Adrenal gland (tissue), 12 donors: ENCODE data around the gene GTF2F2. TPM values are rescaled to one million over a fixed set of nuclear protein-coding genes. Genes with fewer than 3 reads are reported as not detected.

Experiments used
- DNase-seq, 7 donors: peaks; one replicate each; pipeline ENCODE4 v3.0.0-alpha.2; 2019 to 2020
- H3K27ac ChIP-seq, 5 donors: fragments of 200-600 bp; sonication (generic) in 4 of 5; 1 replicate in 3 of 5; 2 replicates in 2 of 5; pipeline versions ENCODE4 v1.5.1 to v1.8.0; 2016 to 2020; ENCODE audit warnings: mild to moderate bottlenecking in 1 of 5
- H3K27me3 ChIP-seq: fragments of 200-600 bp; 2 replicates; pipeline ENCODE4 v1.8.0; 2021
- H3K36me3 ChIP-seq, 2 donors: fragments of 200-600 bp; replicated peaks in 1 of 2; 1 replicate in 1 of 2; 2 replicates in 1 of 2; pipeline versions ENCODE4 v1.5.1 to v1.8.0; 2018 to 2022
- H3K4me1 ChIP-seq, 2 donors: fragments of 200-600 bp; replicated peaks in 1 of 2; 1 replicate in 1 of 2; 2 replicates in 1 of 2; pipeline versions ENCODE4 v1.5.1 to v1.8.0; 2018 to 2021
- H3K4me3 ChIP-seq, 4 donors: fragments of 200-600 bp; sonication (generic) in 3 of 4; one replicate each; pipeline ENCODE4 v1.5.1; 2016 to 2018
- H3K9me3 ChIP-seq, 3 donors: fragments of 200-600 bp; sonication (generic) in 1 of 3; replicated peaks in 1 of 3; 1 replicate in 2 of 3; 2 replicates in 1 of 3; pipeline versions ENCODE4 v1.5.1 to v1.8.0; 2016 to 2021
- POLR2A ChIP-seq, 2 donors: fragments of 450-650 bp; IDR thresholded peaks; one replicate each; pipeline ENCODE4 v1.6.1; 2017; ENCODE audit warnings: antibody characterized with exemption in 2 of 2, mild to moderate bottlenecking in 2 of 2, moderate library complexity in 1 of 2
- WGBS, 4 donors: extraction: QIAGEN DNeasy Blood & Tissue Kit in 2 of 4; methylation state at CpG; one replicate each; pipeline versions ENCODE4 v1.1.5 to v1.1.7; 2013 to 2017; 5-methylcytosine and 5-hydroxymethylcytosine counted together
- intact Hi-C, 2 donors: fragments of 100-400 bp; cut with DNase I; formaldehyde crosslinking; loops; one replicate each; pipeline versions ENCODE4 v1.14.1 to v1.15.0; 2022 to 2023
- polyA plus RNA-seq, 3 donors: library from polyadenylated mRNA; stranded (reverse); fragments of 200-250 nt in 2 of 3; fragments of 350-450 nt in 1 of 3; fragmentation: Illumina TruSeq in 1 of 3; extraction: RNeasy Lipid Tissue Mini Kit (QIAGEN cat#74804) in 1 of 3; gene quantifications; one replicate each; pipeline ENCODE4 v1.2.3, GENCODE V29; 2013 to 2014
- total RNA-seq, 9 donors: library from RNA; depleted of rRNA in 4 of 9; stranded (reverse); fragments of >200 nt in 4 of 9; fragments of 120-200 nt in 1 of 9; fragmentation: NEBNext Ultra II Directional in 1 of 9; extraction: Animal tissue kit (Norgen Biotek cat#: 25700) in 1 of 9; gene quantifications; one replicate each; pipeline versions ENCODE4 v1.1.0 to v1.2.4, GENCODE V29; 2013 to 2023
- TF ChIP-seq, protein P1 (sequence below), 6 experiments: fragments of 450-650 bp in 4 of 6; fragments of 200-600 bp in 2 of 6; sonication (generic) in 1 of 6; IDR thresholded peaks; 1 replicate in 5 of 6; 2 replicates in 1 of 6; pipeline versions ENCODE4 v1.5.1 to v1.8.0; 2016 to 2021; ENCODE audit warnings: antibody characterized with exemption in 6 of 6, mild to moderate bottlenecking in 2 of 6, moderate library complexity in 1 of 6
- donor health status: healthy with polysubstance abuse.
- donor health status: Bipolar disorder and iron deficiency.
- donor health status: DM: yes; HTN: yes; CAD: no.
- donor health status: DM: no; HTN: no; CAD: no.
- donor health status: DM: no; HTN: no; CAD: no.
- donor health status: DM: yes; HTN: yes; CAD: no.

The GTF2F2 gene
- total and polyA plus RNA-seq, 12 donors = 11.4 to 34.4 (median 23.0) TPM

DNA sequence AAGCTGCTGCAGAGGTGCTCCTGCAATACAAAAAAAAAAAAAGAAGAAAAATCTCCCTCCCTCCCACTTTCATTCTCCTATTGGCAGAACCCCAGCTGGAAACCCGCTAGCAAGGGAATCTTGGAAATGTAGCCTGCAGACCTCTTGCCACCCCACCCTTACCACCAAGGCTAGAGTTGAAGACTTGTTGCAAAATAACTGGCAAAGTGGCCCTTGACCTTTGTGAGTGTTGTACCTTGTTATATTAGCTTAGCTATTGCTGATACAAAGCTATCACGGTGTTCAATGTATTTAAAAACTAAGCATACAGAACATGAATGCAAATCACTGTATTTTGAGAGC, 138.0 kb downstream of the GTF2F2 start:
- Histone ChIP-seq H3K27ac (peak overlapping the region in 3 of 5 donors; percentile 17 to 70 (median 65)), H3K4me3 (no peak overlapping the region), H3K27me3 (no peaks in the 10 kb centered on the region), H3K9me3 (no peaks in the 10 kb centered on the region), H3K36me3 (peaks cover 0 to 6% of the 10 kb centered on the region in 2 donors), H3K4me1 (peaks cover 14 to 17% of the 10 kb centered on the region in 2 donors)
- TF ChIP-seq POLR2A (IDR thresholded peaks at IDR 0.05) = no peak
- TF ChIP-seq, protein P1, sequence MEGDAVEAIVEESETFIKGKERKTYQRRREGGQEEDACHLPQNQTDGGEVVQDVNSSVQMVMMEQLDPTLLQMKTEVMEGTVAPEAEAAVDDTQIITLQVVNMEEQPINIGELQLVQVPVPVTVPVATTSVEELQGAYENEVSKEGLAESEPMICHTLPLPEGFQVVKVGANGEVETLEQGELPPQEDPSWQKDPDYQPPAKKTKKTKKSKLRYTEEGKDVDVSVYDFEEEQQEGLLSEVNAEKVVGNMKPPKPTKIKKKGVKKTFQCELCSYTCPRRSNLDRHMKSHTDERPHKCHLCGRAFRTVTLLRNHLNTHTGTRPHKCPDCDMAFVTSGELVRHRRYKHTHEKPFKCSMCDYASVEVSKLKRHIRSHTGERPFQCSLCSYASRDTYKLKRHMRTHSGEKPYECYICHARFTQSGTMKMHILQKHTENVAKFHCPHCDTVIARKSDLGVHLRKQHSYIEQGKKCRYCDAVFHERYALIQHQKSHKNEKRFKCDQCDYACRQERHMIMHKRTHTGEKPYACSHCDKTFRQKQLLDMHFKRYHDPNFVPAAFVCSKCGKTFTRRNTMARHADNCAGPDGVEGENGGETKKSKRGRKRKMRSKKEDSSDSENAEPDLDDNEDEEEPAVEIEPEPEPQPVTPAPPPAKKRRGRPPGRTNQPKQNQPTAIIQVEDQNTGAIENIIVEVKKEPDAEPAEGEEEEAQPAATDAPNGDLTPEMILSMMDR (IDR thresholded peaks at IDR 0.05) = no peak
- peak in 5 of 7 donors; percentile 23 to 49 (median 43) for DNase-seq
- intact Hi-C loops = no loop called here
- WGBS, 4 donors = 25 to 47% (median 42%) methylated on average over 2 of the region's 2 CpGs

DNA sequence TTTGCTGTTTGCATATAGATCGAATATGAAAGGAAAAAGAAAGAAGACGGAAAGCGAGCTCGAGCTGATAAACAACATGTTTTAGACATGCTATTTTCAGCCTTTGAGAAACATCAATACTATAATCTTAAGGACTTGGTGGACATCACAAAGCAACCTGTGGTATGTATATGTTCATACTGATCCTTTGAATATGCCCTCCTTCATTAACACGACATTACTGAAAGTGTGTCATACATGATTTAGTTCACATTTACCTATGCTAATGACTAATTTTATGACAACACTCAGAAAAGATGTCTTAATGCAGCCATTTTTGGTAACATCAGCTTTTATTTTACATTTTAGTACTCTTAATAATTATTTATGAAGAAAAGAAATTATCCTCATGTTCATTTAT, 146.9 kb downstream of the GTF2F2 start:
- no peaks in the 10 kb centered on the region for H3K36me3 ChIP-seq
- whole genome bisulfite sequencing, 4 donors = 90 to 96% (median 94%) methylated on average over 5 of the region's 5 CpGs
- no peak for DNase-seq

DNA sequence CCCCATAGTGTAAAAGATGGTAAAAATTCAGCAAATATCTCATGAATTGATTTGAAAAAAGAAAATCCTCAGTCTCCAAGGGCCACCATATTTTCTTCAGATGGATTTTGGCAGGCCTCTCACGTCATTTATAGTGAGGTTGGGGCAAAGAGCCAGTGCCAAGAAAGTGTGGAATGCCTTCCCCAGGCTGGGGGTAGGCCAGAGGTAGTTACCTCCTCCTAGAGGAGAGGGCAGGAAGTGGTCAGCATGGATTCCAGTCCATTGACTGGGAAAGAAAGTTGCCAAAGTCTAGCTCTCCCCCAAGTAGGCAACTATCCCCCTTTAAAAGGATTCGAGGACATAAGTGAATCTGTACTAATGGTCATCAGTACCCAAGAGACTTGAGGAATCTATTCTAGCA, 148.9 kb downstream of the GTF2F2 start:
- H3K9me3 ChIP-seq = no peaks in the 10 kb centered on the region
- H3K4me3 ChIP-seq = no peak overlapping the region
- no peak overlapping the region for H3K27ac ChIP-seq
- intact Hi-C loops = no loop called here
- DNase-seq = no peak
- no peaks in the 10 kb centered on the region for H3K4me1 ChIP-seq
- TF ChIP-seq POLR2A (IDR thresholded peaks at IDR 0.05) = no peak
- TF ChIP-seq, protein P1 (IDR thresholded peaks at IDR 0.05) = no peak
- 83 to 100% (median 95%) methylated on average over 2 of the region's 2 CpGs for WGBS, 4 donors
- H3K27me3 ChIP-seq = no peaks in the 10 kb centered on the region
- H3K36me3 ChIP-seq = no peaks in the 10 kb centered on the region

More for the DNA sequence above, 146.9 kb downstream of the GTF2F2 start:
- no peak for TF ChIP-seq POLR2A (IDR thresholded peaks at IDR 0.05)
- TF ChIP-seq, protein P1 (IDR thresholded peaks at IDR 0.05) = no peak
- Histone ChIP-seq H3K4me3 (no peak overlapping the region), H3K27me3 (no peaks in the 10 kb centered on the region), H3K9me3 (no peaks in the 10 kb centered on the region), H3K27ac (no peak overlapping the region), H3K4me1 (no peaks in the 10 kb centered on the region)
- intact Hi-C loops = no loop called here

DNA sequence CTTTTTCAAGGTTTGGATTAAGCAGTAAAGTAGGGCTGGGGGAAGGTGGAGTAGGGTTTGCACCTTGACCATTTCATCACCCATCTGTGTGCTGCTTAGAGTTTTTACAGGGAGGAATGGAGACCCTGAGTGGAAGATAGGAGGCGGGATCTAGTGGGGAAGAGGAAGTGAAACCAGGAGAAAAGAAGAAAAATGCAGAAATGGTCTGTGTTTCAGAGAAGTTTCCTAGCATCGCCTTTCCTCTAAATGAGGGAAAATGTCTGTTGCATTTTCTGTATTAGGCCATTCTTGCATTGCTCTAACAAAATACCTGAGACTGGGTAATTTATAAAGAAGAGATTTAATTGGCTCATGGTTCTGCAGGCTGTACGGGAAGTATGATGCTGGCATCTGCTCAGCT, 156.6 kb downstream of the GTF2F2 start:
- WGBS, 4 donors = 82 to 90% (median 87%) methylated on average over 3 of the region's 3 CpGs
- Histone ChIP-seq H3K27me3 (no peaks in the 10 kb centered on the region), H3K27ac (no peak overlapping the region), H3K36me3 (no peaks in the 10 kb centered on the region), H3K4me1 (peaks cover 0 to 4% of the 10 kb centered on the region in 2 donors), H3K9me3 (no peaks in the 10 kb centered on the region), H3K4me3 (no peak overlapping the region)
- DNase-seq = no peak
- TF ChIP-seq POLR2A (IDR thresholded peaks at IDR 0.05) = no peak
- TF ChIP-seq, protein P1 (IDR thresholded peaks at IDR 0.05) = no peak
- intact Hi-C loops = no loop called here
